ENCODE results near the gene FES. TPM values are rescaled to one million over a fixed set of nuclear protein-coding genes. Genes with fewer than 3 reads are reported as not detected.
A peak's percentile ranks its signal among the peaks of the same experiment; 100 is the strongest.

The FES gene
- total RNA-seq, 1 donor from 2014 or later = 65.1 TPM

DNA sequence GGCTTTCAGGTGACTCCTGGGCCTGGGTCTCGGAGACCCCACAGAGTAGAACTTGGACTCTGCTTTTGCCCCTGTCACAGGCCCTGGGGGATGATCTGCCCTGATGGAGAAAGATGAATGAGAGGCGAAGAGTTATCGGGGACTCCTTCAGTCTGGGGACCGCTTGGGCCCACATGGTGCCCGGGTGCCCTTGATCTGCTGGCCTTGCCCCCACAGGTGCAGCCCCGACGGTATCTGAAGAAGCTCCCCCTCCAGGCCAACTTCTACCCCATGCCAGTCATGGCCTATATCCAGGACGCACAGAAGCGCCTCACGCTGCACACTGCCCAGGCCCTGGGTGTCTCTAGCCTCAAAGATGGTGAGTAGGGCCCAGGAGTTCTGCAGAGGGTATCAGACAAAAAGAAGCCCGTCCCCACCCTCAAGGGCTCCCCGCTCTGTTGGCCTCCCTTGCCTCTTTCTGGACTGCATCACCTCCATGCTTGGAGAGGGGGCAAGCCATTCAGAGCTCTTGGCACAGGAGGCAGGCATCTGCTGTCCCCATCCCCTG, 29.2 kb downstream of the FES start:
- H3K36me3 ChIP-seq = peaks cover 87 to 92% of the 10 kb centered on the region in 2 donors
- H3K27ac ChIP-seq = no peak overlapping the region
- no peaks in the 10 kb centered on the region for H3K27me3 ChIP-seq
- TF ChIP-seq, protein P1, sequence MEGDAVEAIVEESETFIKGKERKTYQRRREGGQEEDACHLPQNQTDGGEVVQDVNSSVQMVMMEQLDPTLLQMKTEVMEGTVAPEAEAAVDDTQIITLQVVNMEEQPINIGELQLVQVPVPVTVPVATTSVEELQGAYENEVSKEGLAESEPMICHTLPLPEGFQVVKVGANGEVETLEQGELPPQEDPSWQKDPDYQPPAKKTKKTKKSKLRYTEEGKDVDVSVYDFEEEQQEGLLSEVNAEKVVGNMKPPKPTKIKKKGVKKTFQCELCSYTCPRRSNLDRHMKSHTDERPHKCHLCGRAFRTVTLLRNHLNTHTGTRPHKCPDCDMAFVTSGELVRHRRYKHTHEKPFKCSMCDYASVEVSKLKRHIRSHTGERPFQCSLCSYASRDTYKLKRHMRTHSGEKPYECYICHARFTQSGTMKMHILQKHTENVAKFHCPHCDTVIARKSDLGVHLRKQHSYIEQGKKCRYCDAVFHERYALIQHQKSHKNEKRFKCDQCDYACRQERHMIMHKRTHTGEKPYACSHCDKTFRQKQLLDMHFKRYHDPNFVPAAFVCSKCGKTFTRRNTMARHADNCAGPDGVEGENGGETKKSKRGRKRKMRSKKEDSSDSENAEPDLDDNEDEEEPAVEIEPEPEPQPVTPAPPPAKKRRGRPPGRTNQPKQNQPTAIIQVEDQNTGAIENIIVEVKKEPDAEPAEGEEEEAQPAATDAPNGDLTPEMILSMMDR (IDR thresholded peaks at IDR 0.05) = no peak
- no peak overlapping the region for H3K4me3 ChIP-seq
- DNase-seq (ENCODE audit: low spot score in 2 of 2) = no peak
- no peaks in the 10 kb centered on the region for H3K4me1 ChIP-seq
- intact Hi-C loops (cut with DNase I) = no loop called here
- no peaks in the 10 kb centered on the region for H3K9me3 ChIP-seq

DNA sequence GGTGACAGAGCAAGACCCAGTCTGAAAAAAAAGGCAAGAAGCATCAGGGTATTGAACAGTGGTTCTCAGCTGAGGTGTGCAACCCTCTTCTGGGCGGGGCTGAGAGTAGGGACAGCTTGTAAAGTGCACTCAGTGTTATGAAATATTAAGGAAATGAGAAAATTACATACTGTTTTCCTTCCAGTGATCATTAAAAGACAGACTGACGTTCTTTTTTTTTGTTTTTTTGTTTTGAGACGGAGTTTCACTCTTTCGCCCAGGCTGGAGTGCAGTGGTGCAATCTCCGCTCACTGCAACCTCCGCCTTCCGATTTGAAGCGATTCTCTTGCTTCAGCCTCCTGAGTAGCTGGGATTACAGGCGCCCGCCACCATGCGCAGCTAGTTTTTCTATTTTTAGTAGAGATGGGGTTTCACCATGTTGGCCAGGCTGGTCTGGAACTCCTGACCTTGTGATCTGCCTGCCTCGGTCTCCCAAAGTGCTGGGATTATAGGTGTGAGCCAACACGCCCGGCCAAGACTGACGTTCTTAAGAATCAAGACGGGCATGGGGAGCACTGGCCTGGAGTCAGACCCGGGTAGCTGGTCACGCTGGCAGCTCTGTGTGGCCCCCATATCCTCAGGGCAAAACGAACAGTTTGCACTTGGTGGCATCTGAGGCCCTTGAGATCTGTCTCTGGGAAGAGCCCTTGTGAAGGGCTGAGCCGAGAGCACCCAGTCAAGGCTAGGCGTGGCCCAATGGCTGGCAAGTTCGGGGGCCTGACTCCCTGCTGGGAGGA, 30.2 kb downstream of the FES start:
- Histone ChIP-seq H3K27me3 (no peaks in the 10 kb centered on the region), H3K27ac (no peak overlapping the region), H3K4me3 (no peak overlapping the region), H3K4me1 (no peaks in the 10 kb centered on the region), H3K9me3 (no peaks in the 10 kb centered on the region), H3K36me3 (peaks cover 85 to 97% of the 10 kb centered on the region in 2 donors)
- intact Hi-C loops (cut with DNase I) = no loop called here
- no peak for DNase-seq (ENCODE audit: low spot score in 2 of 2)
- TF ChIP-seq, protein P1 (IDR thresholded peaks at IDR 0.05) = no peak

DNA sequence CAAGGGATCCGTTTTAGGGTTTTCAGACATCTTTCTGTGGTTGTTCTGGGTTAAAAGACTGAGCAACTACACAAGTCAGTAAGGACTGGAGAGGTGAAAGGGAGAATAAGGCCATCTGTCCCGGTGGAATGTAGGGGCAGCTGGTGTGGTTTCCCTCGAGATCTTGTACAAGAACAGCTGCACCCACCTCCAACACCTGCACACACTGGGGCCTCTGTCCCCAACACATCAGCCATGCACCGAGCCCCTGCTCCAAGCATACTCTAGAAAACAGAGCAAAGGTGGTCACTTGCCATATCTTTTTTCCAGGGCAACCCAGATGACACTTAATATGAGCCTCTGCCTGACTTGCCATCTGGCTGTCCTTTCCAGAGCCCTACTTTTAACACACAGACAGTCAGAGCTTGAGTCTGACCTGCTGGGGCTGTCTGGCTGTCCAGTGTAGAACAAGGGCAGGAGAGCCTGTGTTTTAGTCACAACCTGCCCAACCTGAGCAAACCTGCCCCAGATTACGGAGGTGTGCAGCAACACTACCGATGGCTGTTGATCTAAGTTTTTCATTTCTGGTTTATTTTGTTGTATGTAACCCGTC, 31.0 kb downstream of the FES start:
- Histone ChIP-seq H3K27ac (no peak overlapping the region), H3K4me1 (no peaks in the 10 kb centered on the region), H3K9me3 (no peaks in the 10 kb centered on the region), H3K4me3 (no peak overlapping the region), H3K27me3 (no peaks in the 10 kb centered on the region), H3K36me3 (peaks cover 87 to 97% of the 10 kb centered on the region in 2 donors)
- intact Hi-C loops (cut with DNase I) = no loop called here
- TF ChIP-seq, protein P1 (IDR thresholded peaks at IDR 0.05) = no peak
- DNase-seq (ENCODE audit: low spot score in 2 of 2) = no peak

DNA sequence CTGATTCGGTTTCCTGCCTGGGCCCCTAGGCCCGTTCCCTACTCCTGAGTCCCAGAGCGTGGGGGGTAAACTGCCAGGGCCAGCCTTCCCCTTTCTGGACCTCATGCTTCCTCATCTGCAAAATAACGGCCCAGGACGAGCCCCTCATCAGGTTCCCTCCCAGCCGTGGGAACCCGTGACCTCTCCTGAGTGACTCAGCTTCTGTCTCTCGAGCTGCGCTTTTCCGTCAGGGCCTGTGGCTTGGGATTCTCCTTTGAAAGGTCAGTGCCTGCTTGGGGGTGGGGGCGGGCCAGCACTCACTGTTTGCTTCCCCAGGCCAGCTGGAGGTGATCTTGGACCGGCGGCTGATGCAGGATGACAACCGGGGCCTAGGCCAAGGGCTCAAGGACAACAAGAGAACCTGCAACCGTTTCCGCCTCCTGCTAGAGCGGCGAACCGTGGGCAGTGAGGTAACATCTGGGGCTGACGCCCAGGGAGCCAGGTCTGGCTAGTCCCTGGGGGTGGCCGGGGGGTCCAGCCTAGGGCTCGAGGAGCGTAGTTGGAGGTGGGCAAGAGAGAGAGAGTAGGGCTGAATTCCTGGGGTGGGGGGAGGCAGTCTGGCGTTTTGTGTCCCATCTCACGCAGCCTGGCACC, 31.6 kb downstream of the FES start:
- TF ChIP-seq, protein P1 (IDR thresholded peaks at IDR 0.05) = no peak
- Histone ChIP-seq H3K27me3 (no peaks in the 10 kb centered on the region), H3K4me3 (no peak overlapping the region), H3K9me3 (no peaks in the 10 kb centered on the region), H3K36me3 (peaks cover 87 to 97% of the 10 kb centered on the region in 2 donors), H3K27ac (no peak overlapping the region), H3K4me1 (no peaks in the 10 kb centered on the region)
- DNase-seq (ENCODE audit: low spot score in 2 of 2) = peak; percentile 60 to 77
- intact Hi-C loops (cut with DNase I) = no loop called here

DNA sequence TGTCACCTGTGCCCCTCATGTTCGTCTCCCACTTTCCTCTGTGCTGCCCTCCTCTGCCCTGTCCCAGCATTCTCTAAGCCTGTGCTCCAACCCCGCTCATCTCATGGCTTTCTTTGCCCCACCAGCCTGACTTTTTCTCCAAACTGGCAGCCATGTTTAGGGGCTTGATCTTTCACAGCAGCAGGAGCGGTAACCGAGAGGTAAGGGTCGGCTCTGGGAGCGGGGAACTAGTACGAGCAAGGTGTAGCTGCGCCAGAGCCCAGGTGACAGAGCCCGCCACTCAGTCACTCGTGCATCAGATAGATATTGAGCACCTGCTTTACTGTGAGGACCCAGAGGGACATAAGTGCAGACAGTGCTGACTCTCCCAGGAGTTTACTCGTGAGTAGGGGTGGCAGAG, 32.2 kb downstream of the FES start:
- intact Hi-C loops (cut with DNase I) = no loop called here
- TF ChIP-seq, protein P1 (IDR thresholded peaks at IDR 0.05) = no peak
- no peak for DNase-seq (ENCODE audit: low spot score in 2 of 2)
- no peaks in the 10 kb centered on the region for H3K9me3 ChIP-seq
- peaks cover 85 to 96% of the 10 kb centered on the region in 2 donors for H3K36me3 ChIP-seq
- H3K4me3 ChIP-seq = no peak overlapping the region
- no peak overlapping the region for H3K27ac ChIP-seq
- no peaks in the 10 kb centered on the region for H3K4me1 ChIP-seq
- H3K27me3 ChIP-seq = no peaks in the 10 kb centered on the region

Measured in ascending aorta (tissue), 2 donors.